HG02678 (cell line): ENCODE measurements around the gene ZC2HC1B.

Experiments used
- ATAC-seq: cut with Tn5 transposase; IDR thresholded peaks from one replicate; pipeline ENCODE4 v1.9.1; 2021; ENCODE audit warnings: mild to moderate bottlenecking, moderate library complexity; ENCODE audit not compliant: unreplicated experiment

The ZC2HC1B gene

DNA sequence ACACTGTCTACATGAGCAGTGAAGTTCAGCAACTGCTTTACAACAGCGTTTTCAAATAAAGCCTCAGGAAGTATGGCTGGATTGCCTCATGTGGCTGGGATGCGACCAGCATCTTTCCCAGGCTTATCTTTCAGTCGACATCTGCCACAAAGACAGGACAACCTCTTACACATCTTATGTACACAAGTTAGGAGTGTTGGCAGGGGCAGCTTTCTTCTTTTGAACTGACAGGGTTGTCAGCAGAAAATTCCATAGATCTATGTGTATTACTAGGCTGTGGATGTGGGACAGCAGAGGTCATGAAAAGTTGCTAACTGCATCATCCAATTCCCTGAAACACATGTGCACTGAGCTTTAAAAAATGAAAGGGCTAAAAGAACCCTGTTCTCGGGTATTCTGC, 95.7 kb downstream of the ZC2HC1B start:
- no peak for ATAC-seq

DNA sequence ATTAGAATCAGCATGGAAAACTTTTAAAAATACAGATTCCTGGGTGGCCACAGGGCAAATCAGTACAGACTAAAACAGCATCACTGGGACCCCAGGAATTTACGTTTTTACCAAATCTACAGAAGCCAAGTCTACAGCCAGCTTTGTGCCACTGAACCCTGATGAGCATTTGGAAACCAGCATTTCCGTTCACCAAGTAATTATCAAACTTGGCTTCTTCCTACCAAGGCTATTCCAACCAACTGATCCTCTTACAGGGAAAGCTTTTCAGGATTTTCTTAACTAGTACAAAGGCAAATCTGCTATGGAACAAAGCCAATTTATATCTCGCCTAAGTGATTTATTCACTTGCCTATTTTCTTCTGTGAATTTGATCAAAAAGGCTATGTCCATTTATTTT, 96.8 kb downstream of the ZC2HC1B start:
- no peak for ATAC-seq

DNA sequence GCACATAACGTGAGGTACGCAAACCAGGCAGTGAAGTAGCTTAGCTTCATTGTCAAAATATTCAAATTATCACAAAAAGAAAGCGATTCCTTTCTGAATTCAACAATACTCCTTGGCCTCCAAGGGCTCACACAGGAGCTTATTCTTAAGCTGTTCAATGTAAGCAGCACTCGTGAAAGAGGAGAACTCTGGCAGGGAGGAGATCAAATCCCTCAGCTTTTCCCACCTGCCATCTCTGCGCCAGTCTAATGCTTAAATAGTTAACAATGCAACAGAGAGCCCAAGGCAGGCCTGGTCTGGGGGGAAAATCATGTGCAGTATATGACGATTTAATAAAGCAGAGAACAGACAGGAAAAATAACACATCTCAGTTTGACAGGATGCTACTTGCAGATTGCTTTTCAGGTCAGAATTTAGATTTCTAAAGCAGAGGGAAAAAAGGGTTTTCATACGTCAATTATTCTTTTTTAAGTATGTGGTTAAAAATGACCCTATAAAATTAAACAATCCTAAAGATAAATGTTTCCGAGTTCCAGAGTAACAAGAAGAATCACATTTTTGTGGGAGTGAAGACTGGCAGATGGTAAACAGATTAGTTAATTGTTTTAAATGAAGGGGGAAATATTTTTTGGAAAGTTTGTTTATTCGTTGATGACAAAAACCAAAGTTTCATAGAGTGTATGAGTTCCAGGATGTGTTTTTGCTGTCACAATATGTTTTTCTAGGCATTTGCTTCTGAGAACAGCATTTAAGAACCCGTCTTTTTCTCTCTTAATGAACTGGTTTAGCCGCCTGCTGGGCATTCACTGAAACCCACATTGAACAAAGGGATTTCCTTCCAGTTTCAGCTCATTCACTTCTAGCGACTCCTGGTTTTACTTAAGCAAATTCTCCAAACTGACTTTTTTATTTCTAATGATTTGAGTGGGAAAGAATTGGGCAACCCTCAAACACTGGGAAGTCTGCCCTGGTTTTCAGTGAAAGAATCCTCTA, 97.9 kb downstream of the ZC2HC1B start:
- ATAC-seq, result no peak

DNA sequence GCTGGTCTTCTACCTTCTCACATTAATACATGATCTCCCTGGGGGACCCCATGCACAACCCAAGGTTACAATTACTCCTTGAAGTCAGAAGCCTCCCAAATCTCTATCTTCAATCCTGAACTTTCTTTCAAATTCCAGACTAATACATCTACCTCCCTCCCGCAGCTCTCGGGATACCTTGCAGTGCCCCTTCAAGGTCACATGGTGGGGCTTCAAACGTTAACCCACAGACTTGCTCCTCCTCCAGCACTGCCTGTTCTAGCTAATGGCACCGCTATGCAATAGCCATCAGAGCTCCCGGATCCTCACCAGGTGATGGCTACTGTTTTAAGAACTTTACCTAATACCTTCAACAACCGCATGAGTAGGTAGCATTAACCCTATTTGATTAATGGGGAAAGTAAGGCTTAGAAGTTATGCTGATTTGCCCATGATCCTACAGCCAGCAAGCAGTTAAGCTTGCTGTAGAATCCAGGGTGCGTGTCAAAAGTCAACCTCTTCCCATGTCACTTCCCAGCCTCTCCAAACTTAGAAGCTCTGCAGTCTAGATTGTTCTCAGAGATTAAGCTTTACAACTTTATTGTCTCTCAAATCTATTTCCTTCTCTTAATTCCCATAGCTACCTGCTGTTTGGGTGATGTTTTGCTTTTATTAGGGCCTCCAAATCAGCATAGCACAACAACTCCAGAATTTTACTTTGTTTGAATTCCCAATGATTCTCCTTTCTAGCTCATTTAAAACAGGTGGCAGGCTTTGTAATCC, 99.1 kb downstream of the ZC2HC1B start:
- ATAC-seq, result no peak

DNA sequence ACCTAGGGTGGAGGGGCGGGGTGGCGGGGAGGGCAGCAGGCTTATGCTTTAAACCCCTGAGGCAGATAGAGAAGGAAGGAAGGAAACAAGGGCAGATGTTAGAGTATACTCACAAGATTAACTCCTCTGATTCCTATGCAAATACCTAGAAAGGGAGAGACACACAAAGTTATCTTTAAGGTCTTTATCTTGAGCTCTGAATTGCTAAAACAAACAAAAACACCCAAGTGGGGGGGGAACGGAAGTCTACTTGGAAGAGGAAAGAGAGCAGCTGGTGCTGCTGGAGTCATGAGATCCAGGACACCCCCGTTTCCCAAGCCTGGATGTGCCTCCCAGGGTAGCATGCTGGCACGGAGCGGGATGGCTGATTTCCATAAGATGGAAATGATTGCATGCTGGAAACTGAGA, 100.4 kb downstream of the ZC2HC1B start:
- ATAC-seq, result no peak

DNA sequence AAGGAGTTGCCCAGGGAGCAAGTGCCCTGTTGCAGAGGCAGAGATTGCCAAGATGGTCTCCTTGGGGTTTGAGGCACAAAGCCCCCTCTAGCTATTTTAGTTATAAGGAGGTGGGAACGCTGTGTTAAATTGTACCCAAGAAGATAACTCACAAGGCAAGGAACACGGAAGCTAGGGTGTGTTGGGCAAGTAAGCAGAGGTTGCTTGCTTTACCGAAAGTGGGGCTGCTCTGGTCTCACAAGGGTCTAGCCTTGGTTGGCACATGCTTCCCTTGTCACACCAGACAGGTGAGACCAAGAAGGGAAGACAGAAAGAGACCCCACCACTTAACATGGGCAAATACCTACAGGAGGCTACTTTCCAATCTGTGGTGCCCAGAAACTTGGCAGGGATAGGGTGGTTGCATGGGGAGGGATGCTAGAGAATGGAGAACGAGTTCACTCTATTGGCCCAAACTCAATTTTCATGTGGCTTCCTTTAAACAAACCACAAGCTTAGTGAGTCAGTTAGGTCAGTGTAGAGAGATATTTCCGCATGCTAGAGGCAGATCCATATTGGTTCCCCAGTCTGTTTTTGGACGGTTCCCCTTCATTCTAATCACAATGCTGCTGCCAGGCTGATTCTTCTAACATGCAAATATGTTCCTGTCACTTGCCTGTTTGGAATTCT, 101.4 kb downstream of the ZC2HC1B start:
- no peak for ATAC-seq

DNA sequence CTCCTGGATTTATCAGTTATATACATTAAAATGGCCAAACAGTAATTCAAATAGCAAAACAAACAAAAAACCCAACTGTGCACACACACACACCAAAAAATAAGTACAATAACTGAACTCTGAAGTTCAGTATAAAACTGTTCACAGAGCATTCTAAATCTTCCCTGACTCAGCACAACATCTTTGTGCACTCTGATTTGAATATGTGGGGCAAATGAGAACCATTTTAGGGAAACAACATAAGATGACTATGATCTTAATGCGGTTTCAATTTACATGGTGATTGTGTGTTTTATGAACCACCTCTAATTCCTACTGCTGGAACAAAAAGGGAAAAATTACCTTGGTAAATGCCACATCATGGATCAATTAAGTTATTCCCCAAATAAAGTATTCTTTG, 102.0 kb downstream of the ZC2HC1B start:
- no peak for ATAC-seq

DNA sequence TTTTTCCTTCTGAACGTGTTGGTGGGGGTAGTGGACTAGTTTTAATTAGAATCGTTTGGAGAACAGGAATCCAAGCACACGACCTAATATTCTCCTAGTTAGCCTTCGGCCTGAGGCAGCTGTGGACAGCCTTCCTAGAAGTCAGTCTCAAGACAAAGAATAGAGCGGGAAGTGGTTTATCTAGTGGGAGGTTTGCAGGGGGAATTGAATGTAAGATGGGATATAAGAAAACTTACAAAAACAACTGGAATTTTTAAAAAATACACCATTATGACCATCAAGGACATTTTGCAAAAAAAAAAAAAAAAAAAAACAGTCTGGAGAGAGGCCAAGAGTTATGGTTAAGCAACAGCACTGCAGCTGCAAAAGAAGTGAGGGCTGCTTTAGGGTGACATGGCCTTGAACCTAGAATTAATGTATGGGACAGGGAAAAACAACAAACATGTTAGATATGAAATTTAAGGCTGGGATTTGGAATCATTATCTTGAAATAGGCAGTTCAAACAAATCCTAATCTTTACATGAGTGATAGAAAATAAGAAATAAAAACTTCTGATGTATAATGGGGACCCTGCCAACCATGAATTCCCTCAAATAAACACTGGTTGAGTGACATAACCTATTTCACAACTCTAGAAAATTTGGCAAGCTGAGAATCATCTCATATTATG, 103.6 kb downstream of the ZC2HC1B start:
- no peak for ATAC-seq

DNA sequence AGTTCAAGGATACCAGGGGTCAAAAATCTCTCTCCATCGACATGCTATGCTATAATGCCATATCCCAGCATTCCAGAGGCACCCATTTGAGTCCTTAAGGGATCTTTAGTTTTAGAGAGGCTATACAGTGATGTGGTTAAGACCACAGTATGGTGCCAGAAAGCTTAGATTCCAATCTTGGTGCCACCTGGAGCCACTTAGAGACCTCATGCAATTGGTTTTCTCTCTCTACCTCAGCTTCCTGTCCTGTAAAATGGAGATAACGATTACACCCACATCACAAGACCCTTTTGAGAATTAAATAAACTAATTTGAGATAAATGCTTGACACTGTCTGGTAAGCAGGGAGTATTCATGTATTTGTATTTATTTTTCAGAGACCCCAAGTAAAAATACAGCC, 104.8 kb downstream of the ZC2HC1B start:
- no peak for ATAC-seq

DNA sequence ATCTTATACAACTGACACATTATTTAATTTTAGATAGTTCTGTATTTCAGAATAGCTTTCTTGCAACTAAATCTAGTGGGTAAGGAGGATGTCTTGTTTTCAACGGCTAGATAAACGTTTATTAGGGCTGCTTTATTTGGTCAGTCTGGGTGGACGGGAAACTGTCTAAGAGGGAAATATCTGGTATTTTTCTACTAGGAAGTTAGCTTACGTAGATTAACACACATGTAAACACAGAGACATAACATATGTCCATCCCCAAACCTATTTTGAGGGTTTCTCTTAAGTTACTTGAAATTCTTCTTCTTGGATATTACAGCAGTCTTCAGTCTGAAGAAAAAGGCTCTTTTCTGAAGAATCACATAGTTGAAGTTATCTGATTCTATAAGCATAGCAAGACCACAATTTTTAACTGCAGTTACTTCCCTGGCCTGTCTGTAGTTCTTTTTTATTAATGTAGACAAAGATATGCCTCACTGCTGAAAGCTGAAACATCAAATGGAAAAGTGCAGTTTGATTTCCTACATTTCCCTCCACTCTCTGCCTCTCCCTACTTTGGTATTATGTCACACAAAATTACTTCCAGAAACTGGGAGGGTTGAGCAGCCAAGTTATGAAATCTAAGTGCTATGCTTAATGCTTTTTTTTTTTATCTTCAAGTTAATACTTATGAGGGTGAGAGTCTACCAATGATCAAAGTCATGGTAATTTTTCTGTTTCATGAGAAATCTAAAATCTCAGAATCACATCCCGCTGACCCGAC, 106.4 kb downstream of the ZC2HC1B start:
- no peak for ATAC-seq

DNA sequence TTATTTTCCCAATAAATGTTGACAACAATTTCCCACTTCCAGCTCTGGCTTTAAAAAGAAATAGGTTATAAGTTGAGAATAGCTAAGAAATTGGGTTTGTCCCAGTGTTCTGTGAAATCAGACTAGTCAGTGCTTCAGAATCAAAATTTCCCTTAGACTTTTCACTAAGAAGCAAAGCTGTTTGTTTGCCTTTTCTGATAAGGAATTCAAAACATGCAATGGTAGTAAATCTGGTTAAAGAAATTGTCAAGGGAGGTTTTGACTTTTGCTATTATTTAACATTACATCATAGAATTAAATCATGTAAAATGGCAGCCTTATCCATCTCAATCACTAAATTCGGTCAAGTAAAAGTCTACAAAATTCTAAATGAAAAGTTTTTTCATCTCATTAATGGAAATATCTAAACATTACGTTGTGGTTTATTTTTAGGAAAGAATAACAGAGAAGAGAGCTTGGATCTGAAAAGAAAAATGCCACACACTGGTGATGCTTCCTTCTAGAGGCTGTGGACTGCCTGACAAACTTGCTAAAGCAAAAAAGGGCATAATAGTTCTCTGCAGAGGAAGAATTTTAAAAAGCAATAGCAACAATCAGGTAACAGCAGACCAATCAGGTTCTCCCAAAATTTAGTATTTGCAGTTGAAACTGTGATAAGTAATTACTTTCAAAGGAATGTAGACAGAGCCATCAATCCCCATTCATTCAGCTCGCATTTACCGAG, 107.4 kb downstream of the ZC2HC1B start:
- no peak for ATAC-seq

DNA sequence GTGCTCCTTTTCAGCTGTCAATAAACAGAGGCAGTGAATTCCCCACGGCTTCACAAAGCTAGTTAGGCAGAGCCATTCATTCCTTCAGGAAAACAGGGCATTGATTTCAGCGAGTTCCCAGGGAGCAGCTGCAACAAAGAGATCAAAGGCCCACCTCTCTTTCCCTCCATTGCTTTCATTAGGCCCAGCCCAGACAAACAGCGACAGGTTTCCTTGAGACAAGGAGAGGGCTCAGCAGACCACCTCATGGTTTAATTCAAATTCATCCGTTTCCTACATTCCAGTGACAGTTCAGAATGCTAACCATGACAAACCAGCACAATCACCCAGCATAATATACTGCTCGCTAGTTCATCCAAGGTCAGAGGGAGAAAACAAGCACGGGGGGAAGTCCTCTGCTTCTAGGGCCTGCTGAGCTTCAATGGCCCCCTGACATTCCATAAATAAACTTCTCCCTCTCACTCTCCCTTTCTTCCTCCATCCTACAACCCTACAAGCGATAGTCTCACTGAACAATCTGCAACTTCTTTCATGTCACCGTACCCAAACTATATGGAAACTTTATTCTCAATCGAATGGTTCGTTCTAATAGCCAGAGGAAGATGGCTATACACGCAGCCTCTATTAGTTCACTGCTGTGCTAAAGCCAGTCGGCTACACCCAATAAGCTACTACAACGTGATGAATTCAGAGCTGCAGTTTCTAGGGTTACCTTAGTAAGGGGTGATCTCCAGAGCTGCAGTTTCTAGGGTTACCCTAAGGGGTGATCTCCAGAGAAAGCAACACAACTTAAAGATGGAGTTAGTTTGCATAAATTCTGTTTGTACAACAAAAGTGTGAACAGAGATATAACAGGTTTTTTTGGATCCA, 109.1 kb downstream of the ZC2HC1B start:
- no peak for ATAC-seq

DNA sequence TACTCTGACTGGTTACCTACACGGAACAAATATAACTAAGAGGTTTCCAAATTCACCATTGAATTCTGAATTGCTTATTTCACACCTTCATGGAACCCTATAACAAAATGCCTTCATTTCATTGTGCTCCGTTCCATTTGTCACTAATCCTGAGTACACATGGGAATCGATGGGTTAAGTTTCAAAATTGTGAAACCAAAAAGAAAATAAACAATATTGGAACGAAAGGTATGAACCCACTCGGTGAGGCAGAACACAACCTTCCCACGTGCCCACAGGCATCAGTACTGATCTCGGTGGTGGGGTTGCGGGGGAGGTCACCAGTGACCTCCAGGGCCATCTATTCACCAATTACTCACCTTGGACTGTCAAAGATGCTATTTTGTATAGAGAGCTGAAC, 109.8 kb downstream of the ZC2HC1B start:
- no peak for ATAC-seq

DNA sequence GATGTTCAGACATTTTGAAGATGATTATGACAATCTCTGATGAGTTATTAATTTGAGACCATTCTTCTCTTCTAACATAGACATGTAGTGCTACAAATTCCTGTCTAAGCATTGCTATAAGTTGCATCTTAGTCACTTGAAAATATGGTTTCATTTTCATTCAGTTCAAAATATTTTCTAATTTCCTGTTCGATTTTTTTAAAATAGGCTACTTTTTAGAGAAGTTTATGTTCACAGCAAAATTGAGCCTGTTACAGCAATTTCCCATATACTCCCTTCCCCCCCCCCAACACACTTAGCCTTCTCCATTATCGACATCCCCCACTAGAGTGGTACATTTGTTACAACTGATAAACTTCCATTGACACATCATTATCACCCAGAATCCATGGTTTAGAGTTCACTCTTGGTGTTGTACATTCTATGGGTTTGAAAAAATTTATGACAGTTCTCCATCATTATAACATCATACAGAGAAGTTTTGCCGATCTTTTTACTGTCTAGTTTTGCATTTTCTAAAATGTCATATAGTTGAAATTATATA, 112.6 kb downstream of the ZC2HC1B start:
- no peak for ATAC-seq

DNA sequence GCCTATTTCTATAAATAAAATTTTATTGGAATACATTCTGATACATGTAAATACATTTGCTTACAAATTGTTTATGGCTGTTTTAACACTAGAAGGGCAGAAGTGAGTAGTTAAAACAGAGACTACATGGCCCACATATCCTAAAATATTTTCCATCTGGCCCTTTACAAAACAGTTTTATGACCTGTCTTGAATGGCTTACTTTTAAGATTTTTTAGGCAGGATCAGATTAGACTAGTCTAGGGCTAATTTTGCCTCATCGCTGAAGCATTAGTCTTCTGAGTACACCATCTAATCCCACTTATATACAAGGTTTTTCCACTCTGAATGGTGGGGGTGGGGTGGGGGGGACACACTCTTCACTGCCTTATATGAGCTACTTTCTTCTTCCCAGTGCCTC, 116.6 kb downstream of the ZC2HC1B start:
- no peak for ATAC-seq

DNA sequence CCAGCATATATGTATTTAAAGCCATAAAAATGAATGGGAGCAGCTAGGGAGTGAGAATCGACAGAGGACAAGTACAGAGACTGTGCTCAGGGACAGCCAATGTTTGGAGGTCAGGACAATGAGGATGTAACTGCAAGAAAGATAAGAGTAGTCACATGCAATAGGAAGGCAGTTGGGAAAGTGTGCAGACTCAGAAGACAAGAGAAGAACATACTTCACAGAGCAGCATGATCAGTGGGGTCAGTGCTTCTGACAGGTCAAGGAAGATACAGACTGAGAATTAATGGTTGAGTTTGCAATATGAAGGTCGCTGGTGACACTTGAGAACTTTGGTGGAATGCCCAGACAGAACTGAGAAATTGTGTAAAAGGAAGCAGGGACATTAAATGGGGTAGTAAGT, 118.7 kb downstream of the ZC2HC1B start:
- no peak for ATAC-seq

DNA sequence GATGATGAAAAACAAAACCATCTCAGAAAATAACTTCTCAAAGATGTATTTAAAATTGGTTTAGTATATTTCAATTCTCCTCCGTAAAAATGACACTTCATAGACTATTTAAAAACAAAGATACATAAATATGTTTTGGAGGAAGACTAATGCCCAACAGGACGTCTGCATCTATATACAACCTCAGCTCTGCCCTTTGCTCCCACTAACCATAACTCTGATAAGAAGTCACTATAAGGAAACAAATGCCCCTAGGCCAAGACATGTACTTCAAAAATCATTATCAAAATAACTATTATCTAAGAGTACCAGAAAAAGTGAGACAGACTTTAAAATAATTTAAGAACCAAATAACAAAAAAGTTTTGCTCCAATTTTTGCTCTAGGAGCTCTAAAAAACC, 120.4 kb downstream of the ZC2HC1B start:
- no peak for ATAC-seq

DNA sequence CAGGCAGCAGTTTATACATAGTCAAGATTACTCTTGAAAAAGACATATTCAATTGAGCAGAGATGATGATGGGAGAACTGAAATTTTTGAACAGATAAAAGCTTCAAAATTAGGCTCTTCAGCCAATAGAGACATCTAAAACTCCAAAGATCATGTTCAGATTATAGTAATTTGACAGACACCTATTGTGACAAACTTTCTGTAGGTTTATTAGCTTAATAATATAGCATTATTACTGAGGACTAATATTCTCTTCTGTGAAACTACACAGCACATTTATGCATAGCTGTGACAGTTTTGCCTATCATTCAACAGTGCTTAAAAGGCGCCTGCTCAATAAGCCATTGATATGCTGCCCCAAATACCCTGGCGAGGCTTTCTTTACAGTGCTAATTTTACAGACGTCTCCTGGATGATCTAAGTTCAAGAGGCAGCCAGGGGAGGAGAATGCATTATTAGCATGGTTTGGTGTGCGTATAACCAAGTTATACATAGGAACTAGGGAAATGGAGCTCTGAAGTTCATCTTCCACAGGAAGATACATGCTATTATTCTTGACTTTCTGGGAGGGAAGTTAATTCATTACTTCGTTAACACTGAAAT, 122.3 kb downstream of the ZC2HC1B start:
- no peak for ATAC-seq
